H1 (cell line): Measurements from ENCODE around the gene FMNL2.

Source experiments
- CEBPB ChIP-seq: IDR thresholded peaks from 2 replicates; pipeline ENCODE4 v1.6.1; 2012; ENCODE audit warnings: low read depth, low read length
- CTCF ChIP-seq, 3 experiments: IDR thresholded peaks; 1 replicate in 2 of 3; 2 replicates in 1 of 3; pipeline versions ENCODE4 v1.5.1 to v1.6.1; 2011; ENCODE audit warnings: low read length in 3 of 3, mild to moderate bottlenecking in 3 of 3, inconsistent platforms in 2 of 3, low read depth in 1 of 3, moderate library complexity in 1 of 3; ENCODE audit not compliant: insufficient read depth in 1 of 3; ENCODE audit errors: control extremely low read depth in 1 of 3
- EGR1 ChIP-seq: IDR thresholded peaks from 2 replicates; pipeline ENCODE4 v1.6.1; 2011; ENCODE audit warnings: low read depth, low read length, borderline replicate concordance
- EZH2 ChIP-seq: fragments of 200-600 bp; sonication (generic); IDR thresholded peaks from 2 replicates; pipeline ENCODE4 v1.7.1; 2012; ENCODE audit warnings: low read depth, mild to moderate bottlenecking, moderate library complexity, low read length, inconsistent platforms; ENCODE audit not compliant: severe bottlenecking
- MAX ChIP-seq: IDR thresholded peaks from 2 replicates; pipeline ENCODE4 v1.6.1; 2012; ENCODE audit warnings: inconsistent platforms
- RXRA ChIP-seq: IDR thresholded peaks from 2 replicates; pipeline ENCODE4 v1.6.1; 2011; ENCODE audit warnings: low read depth, mild to moderate bottlenecking, low read length, moderate library complexity; ENCODE audit not compliant: insufficient read depth
- SIN3A ChIP-seq, 2 experiments: IDR thresholded peaks in 1 of 2; conservative IDR thresholded peaks in 1 of 2; 2 replicates each; pipeline ENCODE4 v1.6.1; 2011 to 2012; ENCODE audit warnings: low read length in 2 of 2, improper control_type of control experiment in 1 of 2, low read depth in 1 of 2, mild to moderate bottlenecking in 1 of 2
- SP1 ChIP-seq: IDR thresholded peaks from 2 replicates; pipeline ENCODE4 v1.6.1; 2011; ENCODE audit warnings: low read depth, low read length
- ZNF274 ChIP-seq: IDR thresholded peaks from 2 replicates; pipeline ENCODE4 v1.7.0; 2012; ENCODE audit warnings: low read length, borderline replicate concordance; ENCODE audit errors: extremely low read depth

- no peak for TF ChIP-seq EZH2
- no peak for TF ChIP-seq CTCF (IDR thresholded peaks at IDR 0.05; ENCODE audit: control extremely low read depth in 1 of 3, insufficient read depth in 1 of 3, low read depth in 1 of 3, low read length in 3 of 3)
- TF ChIP-seq SIN3A (conservative IDR thresholded peaks at IDR 0.05 in 1 of 2, IDR thresholded peaks at IDR 0.05 in 1 of 2; ENCODE audit: low read depth in 1 of 2, low read length in 2 of 2), result no peak
- no peak for TF ChIP-seq CEBPB
- no peak for TF ChIP-seq MAX
- TF ChIP-seq EGR1, result no peak
- TF ChIP-seq SP1, result no peak
- no peak for TF ChIP-seq RXRA
- TF ChIP-seq ZNF274, result no peak
Observed at GRCh38 chr2:152475982-152476381, 141.0 kb downstream of the FMNL2 start.
